SIG-M5 treated with dmso at 0.1 percent for 504 hours (cell line): ENCODE results near the gene NTMT1.

Experiments used
- DNase-seq: peaks from one replicate; lab custom pipeline; 2025; ENCODE audit not compliant: unreplicated experiment; lab: John Stamatoyannopoulos, UW

Gene NTMT1

DNA sequence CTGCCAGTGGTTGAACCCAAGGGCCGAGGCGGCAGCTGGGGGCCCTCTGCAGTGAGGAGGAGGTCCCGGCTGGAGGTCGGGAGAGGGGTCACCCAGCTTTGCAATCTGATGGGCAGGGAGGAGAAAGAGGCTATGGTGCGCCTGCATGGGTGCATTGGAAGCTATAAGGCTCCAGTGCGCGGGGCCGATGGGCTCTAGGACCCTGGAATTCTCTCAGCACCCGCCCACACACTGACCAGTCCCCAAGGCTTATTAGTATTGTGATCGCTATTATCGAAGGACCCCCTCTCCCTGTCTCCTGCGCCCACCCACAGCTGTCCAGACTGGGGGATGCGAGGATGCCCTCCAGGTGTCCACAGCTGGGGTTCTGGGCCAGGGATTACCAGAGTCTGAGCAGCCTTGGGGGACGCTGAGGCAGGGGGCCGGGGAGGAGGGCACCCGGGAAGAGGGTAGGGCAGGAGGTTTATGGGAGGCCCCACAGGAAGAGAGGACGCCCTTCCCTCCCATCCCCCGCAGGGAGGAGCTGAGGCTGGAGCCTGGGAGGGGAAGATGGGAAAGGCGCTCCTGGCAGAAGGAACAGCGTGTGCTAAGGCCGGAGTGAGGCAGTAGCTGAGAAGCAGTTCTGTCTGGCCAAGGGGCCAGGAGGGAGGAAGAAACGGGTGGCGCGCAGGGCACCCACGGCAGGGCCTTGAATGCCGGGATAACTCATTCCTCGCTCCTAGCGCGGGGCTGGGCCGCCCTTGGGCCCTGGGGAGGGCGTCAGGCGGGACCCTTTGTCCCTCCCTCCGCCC lies 29.2 kb upstream of the NTMT1 start:
- no peak for DNase-seq

DNA sequence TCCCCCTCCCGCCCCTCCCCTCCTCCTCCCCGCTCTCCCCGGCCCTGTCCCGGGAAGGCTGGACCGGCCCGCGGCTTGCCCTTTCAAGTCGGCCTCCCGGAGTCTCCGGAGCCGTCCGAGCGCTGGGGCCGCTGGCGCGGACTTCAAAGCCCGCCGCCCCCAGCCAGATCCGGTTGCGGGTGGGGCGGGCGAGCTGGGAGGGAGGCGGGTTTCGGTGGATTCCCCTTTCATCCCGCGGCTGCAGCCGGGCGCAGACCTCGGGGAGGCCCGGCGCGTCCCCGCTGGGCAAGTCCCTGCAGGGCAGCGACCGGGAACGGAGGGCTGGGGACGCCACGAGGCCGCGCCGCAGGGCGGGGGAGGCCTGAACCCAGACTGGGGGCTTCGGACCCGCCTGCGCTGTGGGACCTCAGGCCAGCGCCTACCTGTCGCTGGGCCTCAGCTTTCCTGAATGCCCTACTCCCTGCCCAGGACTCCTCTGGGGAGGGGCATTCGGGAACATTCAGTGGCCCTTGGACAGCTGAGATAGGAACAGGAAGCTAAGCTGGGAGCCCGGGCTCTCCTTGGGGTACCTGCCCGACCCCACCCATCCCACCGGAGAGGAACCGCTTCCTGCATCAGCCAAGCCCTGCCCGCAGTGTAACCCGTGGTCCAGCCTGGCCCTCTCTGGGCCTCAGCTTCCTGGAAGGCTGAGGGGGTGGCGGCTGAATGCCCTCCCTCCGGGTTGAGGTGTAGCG lies 28.4 kb upstream of the NTMT1 start:
- no peak for DNase-seq

DNA sequence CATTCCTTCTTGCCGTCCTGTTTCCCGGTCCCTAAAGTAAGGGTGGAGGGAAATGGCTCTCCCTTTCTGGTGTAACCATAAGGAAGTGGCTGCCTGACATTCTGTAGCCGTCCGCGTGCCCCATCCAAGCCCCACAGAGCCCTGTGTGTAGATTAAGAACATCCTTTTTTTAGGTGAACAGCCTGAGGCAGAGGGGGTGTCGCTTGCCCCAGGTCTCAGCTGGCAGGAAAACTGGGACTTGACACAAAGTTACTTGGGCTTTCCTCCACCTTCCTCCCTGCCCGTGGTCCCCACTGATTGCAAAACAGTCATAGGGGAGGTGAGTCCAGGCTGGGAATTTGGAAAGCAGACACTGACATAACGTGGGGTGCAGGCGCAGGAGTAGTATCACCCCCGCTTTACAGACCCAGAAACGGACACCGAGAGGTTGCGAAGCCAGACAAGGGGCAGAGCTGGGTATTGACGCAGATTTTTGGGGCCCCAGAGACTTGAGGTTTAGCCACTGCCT lies 27.8 kb upstream of the NTMT1 start:
- no peak for DNase-seq

DNA sequence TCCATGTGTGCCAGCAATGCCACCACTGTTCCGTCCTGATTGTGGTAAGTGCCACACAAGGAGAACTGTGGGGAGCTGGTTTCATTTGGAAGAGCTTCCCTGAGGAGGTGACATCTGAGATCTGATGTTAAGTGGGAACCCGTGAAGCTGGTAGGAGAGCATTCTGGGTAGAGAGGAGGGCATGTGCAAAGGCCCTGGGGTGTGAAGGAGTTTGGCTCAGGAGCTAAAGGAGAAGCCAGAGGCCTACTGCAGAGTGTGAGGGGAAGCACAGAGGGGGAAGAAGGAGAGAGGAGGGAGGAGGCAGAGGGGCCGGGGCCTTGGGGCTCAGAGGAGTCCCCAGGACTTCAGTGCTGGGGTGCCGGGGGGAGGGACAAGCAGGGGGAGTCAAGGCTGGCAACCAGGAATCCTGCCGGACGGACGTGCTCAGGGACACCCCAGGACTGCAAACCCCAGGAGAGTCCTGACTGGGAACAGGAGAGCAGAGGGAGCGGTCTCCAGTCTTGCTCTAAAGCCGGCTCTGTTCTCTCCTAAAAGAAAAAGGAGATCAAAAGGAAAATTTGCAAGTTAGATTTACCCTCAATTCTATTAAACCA lies 24.8 kb upstream of the NTMT1 start:
- no peak for DNase-seq

DNA sequence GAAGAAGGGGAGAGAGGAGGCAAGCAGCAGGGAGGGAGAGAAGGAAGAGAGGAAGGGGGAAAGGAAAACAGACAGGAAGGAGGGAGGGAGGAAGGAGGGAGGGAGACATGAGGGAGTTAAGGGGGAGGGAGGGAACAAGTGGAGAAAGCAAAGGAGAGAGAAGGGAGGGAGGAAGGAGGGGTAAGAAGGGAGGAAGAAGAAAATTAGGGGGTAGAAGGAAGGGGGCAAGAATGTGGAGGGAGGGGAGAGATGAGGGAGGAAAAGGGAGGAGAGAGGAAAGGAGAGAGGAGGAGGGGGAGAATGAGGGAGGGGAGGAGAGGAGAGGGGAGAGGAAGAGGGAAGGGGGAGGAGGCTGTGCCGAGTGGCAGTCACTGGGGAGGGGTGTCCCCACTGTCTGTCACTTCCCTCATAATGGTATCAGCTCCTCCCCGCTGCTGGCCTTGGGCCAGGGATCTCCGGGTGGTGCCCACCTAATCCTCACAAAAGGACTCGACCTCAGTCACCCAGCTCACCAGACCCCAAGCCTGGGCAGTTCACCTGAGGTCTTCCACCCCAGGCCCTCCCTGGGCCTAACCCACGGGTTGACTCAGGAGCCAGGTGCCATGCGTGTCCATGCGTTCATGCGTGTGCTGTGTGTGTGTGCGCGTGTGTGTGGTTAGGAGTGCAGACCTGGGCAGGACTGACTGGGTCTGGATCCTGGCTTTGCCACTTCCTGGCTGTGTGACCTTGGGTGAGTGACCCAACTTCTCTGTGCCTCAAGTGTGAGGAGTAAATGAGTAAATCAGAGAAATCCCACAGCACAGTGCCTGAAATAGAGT lies 23.2 kb upstream of the NTMT1 start:
- no peak for DNase-seq

DNA sequence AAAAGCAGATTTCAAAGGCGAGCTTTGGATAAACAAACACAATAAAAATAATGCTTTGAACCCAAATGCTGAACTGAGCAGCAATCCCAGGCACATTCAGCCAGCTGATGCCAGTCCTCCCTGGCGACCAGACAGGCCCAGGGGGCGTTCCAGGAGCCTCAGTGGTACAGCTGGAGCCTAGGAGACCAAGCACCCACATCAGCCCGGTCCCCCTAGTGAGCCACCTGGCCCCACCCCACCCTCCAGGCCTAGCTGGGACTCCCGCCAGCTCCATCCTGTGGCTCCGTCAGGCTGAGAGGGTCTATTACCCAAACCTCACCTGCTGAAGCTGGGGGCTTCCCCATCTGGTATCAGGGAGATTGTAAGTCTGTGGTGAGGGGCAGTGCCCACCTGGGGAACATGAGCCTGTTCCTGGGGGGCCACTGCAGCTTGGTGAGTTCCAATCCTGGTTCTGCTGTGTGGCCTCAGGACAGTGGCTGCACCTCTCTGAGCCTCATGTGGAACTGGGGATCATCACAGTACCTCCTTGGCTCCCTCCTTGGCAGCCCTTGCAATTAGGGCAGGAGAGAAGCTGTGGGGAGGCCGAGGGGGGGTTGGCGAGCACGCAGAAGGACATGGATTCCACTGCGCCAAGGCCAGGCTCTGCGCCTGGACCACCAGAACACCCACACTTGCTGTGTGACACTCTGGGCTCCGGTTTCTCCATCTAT lies 21.8 kb upstream of the NTMT1 start:
- no peak for DNase-seq

DNA sequence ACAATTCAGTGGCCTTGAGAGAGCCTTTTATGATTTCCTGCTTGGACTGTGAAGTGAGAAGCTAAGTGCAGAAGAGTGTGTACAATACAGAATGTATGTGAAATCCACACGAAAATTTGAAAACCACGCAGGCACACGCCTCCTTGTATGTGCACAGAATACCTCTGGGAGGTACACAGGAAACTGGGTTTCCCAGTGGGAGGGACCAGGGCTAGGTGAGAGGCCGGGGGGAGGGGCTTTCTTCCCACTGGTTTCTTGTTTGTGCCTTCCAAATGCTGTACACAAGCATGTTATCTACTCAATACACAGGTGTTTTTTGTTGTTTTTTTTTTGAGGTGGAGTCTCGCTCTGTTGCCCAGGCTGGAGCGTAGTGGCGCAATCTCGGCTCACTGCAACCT lies 21.2 kb upstream of the NTMT1 start:
- DNase-seq: no peak

DNA sequence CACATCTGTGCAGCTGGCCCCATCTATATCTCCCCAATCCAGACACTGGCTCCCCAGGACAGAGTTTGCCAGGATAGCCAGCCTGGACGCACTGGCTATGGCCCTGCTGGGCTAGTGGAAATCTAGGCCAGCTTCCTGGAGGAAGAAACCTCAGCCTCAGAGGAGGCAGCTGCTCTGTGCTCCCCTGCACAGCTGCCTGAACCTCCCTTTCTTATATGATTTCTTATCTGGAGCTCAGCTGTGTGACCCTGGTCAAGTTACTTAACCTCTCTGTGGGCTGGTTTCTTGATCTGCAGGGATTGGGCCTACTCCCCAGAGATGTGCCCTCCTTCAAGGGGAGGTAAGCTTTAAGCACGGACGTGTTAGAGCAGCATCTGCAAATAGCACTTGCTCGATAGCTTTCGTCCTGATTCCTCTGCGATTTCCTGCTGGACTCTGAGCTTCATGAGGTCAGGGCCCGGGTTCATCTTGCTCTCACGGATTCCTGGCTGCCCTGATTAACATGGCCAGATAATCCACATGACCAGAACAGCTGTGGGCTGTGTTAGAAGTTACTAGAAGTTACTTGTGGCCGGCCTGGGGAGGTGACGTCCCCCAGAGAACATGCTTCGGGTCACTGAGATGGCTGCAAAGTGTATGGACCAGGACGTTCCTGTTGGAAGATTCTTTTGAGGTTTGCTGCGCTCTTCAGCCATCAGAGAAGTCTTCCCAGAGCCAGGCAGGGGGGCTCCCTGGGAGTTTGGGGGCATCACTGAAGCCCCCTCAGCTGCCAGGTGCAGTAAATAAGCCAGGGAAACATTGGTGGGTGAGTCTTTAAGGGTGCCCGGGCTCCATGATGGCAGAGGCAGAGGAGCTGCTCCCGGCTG lies 19.6 kb upstream of the NTMT1 start:
- DNase-seq: no peak

DNA sequence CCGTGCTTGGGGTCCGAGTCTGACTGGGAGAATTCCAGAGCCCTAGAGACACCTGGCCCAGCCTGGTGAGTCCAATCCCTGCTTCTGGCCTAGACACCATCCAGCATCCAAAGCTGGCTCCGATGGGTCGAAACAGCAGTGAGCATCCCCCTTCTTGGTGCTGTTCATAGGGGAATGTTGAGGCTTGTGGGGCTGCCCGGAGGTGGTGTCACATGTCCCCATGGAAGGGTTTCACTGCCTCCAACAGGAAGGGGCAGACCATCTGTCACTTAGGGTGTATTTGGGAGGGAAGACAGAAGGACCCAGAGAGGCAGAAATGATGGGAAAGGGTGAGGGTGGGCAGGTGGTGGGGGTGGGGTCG lies 19.0 kb upstream of the NTMT1 start:
- no peak for DNase-seq

DNA sequence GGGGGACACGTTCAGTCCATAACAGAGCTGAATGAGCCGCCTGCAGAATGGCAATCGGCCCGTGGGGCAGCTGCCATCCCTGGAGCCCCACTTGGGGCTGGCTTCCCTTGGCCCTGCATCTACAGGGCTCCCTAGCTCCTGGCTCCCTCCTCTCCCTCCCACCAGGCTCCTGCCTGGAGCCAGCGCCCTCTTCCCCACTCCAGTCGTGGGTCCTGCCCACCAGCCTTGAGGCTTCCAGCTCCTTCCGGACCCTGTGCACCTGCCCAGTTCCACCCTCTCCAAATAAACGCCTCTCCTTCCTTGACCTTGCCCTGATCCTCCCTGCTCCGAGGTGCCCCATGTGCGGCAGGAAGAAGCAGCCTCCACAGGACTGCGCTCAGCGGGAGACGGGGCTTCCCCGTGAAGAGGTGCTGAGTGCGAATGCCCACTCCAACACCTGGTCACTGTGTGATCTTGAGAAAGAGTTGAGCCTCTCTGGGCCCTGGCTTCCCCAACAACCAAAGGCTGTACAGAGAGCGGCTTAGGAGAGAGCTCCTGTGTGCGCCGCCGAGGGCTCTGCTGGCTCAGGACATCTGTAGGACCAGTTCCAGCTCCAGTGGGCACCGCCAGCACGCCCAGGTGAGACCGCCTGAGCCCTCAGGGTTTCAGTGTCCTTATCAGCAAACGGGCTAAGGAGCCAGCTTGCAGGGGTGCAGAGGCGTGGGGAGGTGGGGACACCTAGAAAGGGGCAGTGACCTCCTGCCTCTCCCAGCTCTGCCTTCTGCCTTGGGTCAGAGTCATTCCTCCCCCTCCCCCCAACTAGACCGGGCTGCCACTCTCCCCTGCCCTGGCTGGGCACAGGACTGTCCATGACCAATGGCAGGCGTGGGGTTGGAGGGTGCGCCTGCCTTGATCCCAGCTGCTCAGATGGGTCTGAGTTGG lies 17.1 kb upstream of the NTMT1 start:
- no peak for DNase-seq

DNA sequence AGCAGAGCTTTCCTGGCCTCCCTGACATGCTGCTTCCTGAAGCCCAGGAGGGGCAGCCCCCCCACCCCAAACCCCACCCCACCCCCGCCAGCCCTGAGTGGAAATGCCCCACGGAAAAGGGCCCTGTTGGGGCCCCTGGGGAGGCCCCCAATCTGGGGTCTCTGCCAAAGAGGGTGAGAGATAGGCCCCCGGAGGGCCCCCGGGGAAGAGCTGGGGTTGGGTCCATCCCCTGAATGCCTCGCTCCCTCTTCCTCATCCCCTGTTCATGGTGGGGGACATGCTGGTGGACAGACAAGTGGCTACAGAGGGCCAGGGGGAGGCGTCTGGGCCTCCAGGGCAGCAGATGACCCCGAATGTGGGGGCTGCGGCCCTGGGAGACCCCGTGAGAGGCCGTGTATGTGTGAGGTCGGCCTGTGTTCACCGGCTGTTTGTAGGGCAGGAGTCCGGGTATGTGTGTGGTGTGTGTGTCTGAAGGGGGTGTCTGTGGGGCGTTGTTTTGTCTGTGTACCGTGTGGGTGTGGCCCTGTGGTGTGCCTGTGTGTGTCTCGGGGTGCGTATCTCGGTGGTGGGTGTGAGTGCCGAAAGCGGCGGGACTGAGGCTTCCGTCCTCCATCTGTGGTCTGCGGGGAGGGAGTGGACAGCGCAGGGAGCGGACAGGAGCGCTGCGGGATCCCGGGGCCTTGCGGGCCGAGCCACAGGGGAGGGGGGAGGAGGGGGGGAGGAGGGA lies 16.3 kb upstream of the NTMT1 start:
- peak; percentile 25 for DNase-seq

DNA sequence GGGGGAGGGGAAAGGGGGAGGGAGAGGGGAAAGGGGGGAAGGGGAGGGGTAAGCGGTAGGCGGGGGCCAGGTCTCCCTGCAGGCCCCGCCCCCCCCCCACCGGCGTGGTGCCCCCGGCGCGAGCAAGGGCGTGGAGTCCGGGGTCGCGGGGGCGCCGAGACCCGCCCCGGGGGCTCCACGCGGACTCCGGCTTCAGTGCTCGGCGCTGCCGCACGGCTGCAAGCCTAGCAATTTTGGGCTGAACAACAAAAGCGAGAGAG lies 15.8 kb upstream of the NTMT1 start:
- no peak for DNase-seq

DNA sequence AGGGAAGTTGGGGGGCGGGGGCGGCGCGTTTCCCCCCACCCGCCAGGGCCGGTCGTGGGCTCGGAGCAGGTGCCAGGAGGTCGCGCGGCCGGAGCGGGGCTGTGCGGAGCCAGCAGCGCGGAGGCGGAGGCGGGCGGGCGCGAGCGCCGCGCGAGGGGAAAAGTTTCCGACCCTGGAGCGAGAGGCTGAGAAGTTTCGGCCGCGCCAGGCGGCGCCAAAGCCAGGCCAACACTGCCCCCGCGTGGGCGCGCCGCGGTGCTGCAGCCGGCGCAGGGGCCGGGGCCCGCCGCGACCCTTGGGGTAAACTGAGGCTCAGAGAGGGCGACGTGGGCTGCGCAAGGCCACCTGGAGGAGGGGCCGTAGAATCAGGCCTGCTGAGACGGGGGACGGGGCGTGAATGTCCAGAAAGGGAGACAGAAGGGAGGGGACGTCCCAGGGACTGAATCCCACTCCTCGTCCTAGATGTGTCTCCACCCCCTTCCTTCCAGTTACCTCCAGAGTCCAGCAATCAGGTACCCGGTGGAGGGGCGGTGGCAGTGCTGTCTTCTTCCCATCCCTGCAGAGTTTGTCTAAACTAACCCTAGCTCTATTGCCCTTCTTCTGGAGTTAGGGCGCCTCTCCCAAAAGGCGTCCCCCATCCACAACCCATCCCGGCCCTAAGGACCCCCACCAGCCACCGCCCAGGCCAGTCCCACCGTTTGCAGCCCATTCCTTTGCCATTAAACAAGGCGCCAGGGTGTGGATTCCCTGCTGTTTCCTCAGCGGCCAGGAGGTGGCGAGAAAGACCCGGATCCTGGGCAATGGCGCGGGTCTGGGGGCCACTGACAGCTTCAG lies 15.3 kb upstream of the NTMT1 start:
- DNase-seq: peak; percentile 69

DNA sequence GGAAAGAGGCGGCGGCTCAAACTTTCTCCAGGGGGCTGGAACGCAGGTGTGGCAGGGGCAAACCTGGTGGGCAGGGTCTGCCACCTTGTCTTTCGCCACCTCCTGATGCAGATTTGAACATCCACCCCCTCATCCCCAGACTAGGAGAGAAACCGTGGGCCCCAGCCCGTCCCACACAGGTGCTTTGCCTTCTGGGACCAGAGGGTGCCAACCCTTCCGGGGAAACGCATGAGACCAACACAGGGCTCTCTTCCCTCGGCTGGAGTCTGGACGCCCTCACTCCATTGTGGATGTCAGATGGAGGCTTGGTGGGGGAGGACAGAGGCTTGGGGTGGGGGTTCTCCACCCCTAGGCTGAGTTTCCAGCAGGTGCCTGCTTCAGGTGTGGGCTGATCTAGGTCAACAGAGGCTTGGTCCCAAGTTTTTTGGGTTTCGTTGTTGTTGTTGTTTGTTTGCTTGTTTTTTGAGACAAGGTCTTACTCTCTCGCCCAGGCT lies 14.6 kb upstream of the NTMT1 start:
- DNase-seq: no peak

DNA sequence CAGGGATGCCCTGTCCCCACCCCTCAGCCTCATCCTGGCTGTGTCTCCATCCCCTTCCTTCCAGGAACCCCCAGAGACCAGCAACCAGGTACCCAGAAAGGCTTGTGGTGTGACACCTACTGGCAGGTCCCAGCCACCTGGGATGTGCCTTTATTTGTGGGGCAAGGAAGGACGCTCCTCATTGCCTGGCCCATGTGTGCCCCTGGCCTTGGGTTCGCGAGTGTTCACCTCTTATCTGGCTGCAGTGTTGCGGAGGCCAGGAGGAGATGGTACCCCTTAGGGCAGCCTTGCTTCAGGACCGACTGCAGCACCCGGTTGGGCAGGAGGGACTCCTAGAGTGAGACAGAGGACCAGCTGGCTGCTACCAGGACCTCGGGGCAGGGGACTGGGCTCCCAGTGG lies 13.8 kb upstream of the NTMT1 start:
- DNase-seq: no peak

DNA sequence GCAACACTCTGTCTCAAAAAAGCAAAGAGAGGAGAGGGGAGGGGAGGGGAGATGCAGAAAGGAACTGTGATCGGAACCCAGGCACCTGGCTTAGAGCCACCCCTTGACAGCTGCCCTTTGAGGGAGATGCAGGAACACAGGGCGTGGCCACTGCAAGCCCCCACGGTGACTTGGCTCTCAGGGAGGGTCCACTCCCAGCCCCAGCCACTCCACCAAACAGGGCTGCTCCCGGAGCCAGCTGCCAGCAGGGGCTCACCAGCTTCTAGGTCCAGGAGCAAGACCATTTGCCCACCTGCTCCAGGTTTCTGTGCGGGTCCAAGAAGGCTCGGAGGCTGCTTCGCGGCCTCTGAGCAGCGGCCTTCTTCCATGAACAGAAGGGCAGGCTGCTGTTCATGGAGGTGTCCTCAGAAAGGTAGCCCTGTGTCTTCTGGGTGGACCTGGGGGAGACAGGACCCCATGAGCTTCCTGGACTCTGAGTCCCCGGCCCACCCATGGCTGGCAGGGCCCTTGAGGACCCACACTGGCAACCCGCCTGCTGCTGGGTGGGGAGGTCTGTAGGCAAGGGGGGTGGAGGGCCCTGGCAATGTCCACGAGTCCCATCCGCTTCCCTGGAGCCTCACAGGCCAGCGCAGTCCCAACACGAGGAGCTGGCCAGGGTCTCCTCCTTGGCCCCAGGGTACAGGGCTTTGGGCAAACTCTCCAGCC lies 13.0 kb upstream of the NTMT1 start:
- no peak for DNase-seq
